GM18508 (cell line): Measurements from ENCODE around the gene GPAT2.
"Not testable (repeated sequence)": the region's sequence is repeated elsewhere in the genome, so short reads cannot be mapped to it uniquely, and the experiment has no call there.

Experiments used
- ATAC-seq: cut with Tn5 transposase; IDR thresholded peaks from one replicate; pipeline ENCODE4 v1.9.1; 2021; ENCODE audit warnings: moderate number of reproducible peaks; ENCODE audit not compliant: insufficient read depth, unreplicated experiment

The GPAT2 gene

DNA sequence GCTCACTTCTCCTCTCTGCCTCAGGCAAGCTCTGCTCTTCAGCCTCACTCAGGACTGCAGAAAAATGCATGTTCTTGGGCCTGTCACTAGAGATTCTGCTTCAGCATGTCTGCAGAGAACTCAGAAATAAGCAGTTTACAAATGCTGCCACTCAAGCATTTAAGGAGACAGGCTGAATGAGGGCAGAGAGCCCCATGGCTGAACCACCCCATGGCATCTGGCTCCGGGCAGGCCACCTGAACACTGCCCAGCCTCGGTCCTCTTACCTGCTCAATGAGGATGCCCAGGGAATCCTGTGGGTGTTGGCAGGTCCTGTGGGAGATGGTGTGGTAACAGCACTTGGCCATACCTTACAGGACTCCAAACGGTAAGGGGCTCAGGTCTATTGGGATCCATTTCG lies 31.2 kb upstream of the GPAT2 start:
- ATAC-seq: not testable (repeated sequence)

DNA sequence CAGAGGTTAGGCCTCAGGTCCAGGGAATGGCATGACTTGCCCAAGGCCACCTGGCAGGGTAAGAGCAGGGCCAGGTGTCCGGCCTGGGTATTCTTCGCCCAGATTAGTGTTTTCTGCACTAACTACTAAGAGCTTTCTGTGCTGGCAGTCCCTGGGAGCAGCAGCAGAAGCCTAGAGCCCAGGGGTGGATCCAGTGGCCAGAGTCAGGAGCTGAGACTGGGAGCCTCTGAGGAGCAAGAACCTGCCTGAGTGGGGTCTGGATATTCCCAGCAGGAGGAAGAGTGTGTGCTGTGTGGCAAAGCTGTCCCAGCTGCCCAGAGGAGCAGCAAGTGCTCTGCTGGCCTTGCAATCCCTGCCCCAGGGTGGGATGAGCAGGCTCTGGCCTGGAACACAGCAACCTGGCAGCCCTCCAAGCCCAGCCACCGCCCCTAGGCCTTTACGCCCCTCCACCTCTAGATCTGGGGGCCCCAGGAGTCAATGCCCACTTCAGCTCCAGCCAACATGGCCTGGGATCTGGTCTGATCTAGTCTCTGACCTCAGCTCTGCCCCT lies 30.7 kb upstream of the GPAT2 start:
- no peak for ATAC-seq

DNA sequence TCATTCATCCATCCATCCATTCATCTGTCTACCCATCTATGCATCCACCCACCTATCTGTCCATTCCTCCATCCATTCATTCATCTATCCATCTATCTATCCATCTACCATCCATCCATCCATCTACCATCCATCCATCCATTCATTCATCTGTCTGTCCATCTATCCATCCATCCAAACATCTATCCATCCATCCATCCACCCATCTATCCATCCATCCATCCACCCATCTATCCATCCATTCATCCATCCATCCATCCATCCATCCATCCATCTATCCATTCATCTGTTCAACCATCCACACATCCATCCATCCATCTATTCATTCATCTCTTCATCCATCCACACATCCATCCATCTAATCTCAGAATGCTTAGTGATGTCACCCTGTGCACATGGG lies 30.0 kb upstream of the GPAT2 start:
- not testable (repeated sequence) for ATAC-seq

DNA sequence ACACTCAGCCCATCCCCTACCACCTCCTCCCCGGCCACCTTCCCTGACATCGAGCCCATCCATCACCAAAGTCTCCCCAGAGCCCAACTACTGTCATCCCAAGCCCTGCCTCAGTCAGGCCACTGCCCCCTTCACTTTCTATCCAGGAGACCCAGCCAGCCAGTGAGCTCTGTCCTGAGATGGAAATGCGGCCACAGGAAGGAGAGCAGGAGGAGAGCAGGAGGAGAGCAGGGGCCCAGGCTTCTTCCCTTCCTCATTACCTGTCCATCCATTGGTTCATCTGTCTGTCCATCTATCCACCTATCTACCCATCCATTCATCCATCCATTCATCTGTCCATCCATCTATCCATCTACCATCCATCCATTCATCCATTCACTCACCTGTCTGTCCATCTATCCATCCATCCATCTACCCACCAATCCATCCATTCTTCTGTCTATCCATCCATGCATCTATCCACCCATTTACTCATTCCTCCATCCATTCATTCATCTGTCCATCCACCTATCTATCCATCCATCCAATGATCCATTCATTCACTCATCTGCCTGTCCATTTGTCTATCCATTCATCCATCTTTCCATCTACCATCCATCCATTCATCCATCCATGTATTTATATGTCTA lies 29.4 kb upstream of the GPAT2 start:
- ATAC-seq: not testable (repeated sequence)

DNA sequence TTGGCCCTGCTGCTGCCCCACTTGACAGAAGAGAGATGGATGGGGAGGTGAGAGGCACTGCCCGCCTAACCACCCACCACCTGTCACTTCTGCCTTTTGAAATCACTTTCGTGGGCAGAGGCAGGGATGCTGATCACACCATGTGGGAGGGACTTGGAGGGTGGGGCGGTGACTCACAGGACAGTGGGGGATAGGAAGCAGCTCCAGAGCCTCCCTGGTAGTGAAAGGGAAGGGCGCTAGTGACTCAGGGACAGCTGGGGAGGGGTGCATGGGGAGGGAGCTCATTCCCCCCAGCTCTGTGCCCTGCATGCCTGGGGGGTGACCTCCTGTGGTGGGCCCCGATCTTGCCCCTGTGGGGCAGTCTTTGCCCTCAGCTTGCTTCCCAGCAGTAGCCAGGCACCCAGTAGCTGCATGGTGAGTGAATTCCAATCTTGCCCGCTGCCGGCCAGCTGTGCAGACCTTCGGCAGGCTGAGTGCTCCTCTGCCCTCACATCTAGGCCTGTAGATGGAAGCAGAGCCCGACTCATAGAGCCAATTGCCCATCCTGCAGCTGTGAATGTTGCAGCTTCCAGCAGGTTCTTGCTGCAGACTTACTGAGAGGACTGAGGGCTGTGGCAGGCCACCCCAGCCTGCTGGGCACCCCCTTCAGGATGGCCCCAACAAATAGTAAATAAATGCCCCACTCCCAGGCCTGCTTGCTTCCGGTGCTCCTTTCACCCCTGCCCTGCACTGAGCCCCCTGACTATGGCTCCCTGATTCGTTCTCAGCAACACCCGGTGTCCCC lies 28.6 kb upstream of the GPAT2 start:
- not testable (repeated sequence) for ATAC-seq

DNA sequence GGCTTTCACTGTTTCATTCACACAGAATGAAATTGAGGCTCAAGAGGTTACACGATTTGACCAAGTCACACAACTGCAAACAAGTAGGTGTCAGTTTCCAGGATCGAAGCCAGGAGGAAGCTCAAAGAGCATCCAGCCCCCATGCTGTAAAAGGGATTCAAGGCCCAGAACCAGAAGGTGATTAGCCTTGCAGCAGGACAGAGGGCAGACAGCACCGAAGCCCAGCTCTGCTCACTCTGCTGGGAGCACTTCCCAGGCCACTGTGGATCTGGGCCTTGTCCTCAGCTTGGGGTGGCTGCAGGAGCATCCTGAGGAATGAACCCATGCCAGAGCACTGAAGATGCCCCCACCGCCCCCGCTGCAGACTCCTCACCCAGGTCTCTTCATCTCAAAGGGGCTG lies 27.8 kb upstream of the GPAT2 start:
- ATAC-seq: not testable (repeated sequence)

DNA sequence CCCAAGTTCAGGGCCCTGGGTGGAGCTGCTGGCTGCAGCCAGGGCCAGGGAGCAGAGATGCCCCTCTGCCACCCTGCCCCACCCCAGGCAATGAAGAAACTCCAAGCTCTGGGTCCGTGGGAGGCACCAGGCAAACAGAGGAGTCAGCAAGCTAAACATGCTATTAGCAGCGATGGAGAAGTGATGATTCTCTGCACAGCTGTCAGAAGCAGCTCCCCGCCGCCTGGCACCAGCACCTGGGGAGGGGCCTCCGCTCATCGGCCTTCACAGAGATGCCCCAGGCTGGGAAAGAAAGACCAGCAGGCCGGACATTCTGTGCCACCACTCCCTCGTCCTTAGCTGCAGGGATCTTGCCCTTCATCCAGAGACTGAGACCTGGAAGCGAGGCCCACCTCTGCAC lies 27.2 kb upstream of the GPAT2 start:
- ATAC-seq: not testable (repeated sequence)

DNA sequence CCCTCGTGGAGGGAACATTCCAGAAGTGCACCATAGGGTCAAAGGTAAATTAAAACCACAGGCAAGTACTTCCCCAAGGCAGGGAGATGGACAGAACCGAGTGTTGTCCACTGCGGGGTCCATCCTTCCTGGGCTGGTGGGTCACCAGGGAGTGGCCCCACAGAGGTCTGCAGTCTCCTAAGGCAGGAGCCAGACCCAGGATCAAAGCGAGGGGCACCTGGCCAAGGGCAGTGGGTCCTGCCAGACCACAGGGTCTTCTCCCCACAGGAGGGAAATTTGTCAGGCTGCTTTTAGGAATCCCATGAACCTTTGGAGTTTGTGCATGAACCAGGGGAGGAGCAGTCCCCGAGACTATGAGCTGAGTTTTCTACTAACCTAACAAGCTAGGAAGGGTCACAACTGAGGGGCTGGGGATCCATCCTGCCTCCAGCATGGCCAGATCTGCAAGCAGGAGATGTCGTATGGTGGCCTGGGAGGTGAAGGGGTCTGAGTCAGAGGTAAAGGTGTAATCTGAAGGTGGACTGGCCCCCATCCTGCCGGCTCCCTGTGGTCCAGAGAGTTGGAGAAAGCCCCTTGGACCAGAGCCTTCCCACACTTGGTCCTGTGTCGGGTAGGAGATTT lies 26.6 kb upstream of the GPAT2 start:
- not testable (repeated sequence) for ATAC-seq

DNA sequence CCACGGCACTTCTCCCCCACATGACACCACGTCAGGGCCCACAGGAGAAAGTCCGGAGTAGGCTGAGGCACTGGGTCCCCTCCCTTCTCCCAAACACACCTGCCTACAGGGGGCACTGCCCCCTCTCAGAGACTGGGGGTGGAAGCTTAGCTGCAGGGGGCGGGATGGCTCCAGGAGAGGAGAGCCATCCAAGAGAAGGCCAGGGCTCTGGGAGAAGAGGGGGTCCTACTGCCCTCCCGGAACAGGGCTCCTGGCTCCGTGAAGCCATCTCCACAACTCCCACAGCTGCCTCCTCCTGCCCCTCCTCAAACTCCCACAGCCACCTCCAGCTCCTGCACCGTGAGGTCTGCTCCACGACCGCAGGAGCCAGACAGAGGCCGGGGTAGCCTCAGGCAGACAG lies 25.6 kb upstream of the GPAT2 start:
- ATAC-seq: not testable (repeated sequence)

DNA sequence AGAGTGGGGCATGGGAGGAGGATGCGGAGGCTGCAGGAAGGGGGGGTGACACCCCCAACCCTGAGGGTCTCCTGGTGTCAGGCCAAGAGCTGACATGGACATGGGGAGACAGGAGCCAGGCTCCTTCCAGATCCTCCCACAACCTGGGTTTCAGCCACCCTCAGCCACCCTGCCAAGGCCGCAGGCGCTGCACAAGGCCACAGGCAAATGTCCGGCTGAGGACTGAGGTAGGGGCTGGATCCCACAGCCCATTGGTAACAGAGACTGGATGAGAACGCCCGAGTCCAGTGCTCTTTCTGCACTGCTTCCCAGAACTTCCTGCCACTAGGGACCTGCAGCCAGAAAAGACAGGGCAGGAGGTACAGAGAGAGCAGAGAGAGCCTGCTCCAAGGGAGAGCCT lies 24.7 kb upstream of the GPAT2 start:
- ATAC-seq: not testable (repeated sequence)

DNA sequence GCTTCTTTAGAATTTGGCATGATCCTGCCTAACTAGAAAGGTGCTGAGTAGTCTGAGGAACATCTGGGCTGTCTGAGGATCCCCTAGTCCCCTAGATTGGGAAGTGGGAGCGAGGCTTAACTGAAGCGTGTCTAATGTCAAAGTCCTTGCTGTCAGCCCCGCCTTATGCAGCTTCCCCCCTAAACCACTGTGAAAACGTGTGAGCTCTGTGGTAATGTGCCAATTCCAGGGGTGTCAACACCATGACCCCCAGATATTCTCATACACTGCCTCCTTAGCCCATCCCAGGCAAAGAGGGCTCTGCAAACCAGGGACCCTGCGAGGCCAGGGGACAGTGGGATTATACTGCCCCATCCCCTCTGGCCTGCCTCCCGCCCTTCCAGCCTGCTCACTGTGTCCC lies 21.1 kb upstream of the GPAT2 start:
- not testable (repeated sequence) for ATAC-seq

DNA sequence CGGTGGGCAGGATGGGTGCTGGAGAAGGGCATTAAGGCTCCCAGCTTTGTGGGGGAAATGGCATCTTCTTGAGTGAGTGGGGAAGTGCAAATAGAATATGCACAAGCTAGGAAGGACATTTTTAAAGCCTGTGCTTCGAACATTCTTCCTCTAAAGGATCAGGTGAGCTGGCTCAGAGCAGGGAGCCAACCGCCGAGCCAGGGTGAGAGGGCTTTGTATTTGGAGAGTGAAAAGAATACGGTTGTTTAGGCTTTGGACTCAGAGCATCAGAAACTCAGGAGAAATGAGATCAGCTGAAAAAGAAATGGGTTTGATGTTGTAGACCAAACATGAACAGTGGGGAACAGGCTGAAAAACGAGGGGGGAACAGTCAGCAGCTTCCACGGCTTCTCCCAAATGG lies 19.8 kb upstream of the GPAT2 start:
- ATAC-seq: not testable (repeated sequence)

DNA sequence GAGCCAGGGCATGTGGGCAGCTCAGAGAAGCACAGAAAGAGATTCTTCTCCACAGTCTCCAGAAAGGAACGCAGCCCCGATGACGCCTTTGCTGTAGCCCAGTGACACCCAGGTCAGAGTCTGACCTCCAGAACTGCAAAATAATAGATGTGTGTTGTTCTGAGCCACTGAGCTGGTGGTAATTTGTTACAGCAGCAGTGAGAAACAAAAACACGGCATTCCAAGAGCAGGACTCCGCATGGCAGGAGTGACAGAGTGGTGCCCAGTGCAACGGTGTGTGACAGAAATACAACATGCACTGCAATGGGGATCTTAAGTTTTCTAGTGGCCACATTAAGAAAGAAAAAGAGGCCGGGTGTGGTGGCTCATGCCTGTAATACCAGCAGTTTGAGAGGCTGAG lies 18.7 kb upstream of the GPAT2 start:
- ATAC-seq: not testable (repeated sequence)

DNA sequence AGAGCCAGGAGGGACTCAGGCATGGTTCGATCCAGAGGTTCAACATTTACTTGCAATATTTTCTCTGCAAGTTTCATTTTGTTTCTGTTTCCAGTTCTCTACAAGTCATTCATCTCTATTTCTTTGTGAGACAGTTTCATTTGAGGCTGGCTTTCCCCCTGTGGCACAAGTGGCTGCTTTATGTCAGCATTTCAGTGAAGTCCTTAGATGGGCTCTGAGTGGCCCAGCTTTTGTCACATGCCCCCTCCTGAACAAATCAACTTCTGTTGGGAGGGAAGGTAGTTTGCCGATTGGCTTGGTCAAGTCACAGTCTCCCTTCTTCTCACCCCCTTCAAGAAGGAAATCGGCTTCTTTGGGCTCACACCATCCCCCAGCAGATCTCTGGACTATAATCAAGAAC lies 17.9 kb upstream of the GPAT2 start:
- ATAC-seq: not testable (repeated sequence)

DNA sequence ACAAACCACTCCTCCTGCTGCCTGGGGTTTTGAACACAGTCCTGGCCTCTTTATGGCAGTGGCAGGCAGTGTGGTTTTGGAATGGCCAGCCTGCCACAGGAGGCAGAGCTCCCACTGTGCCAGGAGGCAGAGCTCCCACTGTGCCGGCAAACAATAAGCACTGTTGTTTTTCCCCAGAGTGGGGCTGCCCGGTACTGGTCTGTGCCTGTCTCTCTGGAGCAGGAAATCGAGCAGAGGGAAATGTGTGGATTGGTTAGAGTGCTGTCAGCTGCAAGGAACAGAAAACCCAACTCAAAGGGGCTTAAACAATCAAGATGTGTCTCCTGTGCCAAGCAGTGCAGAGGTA lies 15.2 kb upstream of the GPAT2 start:
- ATAC-seq: not testable (repeated sequence)

DNA sequence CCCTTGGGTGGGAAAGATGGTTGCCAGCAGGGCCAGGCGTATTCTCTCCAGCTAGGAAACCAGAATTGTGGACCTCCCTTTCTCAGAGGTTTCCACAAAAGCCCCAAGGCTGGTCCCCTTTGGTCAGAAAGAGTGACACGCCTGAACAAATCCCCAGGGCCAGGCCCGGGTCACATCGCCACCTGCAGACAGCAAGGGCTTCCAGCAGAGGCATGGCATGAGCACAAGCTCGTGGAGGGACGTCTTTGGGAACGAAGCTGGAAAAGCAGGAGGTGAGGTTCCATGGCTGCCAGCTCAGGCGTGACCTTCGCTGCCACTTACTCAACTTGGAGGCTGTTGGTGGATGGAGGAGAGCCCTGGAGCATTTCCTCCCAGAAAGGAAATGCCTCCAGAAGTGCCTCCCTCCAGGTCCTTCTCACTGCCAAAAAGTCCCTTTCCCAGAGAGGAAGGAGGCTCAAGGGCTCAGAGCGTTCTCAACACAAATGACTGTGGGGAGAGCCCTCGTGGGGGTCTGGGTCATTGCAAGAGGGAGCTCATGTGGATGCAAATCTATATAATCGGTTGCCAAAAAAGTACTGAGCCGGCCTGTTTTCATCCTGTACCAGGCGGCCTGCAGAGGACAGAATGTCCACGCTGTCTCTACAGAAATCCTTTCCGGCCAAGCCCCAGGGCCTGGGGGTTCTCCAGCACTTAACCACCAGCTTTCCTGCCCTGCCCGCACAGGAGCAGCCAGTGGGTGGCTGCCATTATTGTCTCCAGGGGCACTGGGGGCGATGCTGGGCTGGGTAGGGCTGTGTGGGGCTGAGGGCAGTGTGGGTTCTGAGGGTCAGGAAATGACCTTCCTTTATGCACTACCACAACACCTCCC lies 14.6 kb upstream of the GPAT2 start:
- not testable (repeated sequence) for ATAC-seq

DNA sequence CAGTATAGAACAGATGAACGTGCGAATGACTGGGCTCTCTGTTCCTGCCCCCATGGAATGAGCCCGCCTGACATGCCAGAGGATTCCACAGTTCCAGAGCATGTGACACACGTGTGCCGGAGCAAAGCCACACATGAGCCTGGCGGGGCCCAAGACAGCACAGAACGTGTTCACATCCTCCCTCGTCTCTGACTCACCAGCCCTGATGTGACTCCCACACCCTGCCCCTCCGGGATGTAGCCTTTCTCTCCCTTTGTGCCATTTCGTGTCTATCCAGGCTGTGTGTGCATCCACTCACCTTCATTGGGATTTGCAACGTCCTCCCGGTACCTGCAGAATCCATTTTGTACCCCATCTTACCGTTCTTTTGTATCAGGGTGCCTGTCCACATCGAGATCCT lies 838 bp upstream of the GPAT2 start:
- not testable (repeated sequence) for ATAC-seq

DNA sequence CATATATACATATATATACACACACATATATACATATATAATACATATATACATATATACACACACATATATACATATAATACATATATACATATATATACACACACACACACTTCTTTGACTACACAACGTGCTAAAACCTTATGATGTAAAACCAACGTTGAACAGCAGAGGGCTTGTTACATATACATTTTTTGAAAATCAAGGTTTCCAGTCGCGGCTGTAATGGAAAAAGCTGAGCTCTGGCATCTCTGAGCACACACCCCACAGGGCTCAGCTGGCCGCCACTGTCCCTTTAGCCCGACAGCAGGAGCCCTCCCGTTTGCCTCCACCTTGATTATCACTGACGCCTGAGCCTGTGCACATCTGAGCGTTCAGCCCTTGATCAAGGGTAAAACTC lies 719 bp downstream of the GPAT2 start:
- not testable (repeated sequence) for ATAC-seq

DNA sequence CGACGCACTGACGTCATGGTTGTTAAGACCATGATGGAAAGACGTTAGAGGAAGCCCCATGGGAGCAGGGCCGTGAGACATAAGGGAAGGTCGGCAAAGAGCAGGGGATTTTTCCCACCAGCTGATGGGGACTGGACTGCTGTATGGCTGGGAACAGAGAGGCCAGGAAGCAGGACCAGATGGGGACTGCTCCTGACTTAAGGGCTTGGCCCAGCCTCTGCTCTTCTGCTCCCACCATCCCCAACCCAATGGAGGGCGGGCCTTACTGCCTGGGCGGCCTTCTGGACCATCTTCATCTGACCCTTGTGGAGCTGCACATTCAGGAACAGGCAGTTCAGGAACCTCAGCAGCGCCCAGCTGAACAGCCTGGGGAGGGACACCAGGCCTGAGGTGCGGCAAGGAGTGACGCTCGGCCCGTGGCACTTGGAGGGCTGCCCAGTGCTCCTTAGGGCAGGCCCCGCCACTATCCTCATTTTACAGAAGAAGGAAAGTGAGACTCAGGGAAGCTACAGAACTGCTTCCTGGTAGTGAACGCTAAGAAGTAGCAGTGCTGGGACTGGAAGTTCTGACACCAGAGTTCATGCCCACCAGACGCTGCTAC lies 6.9 kb downstream of the GPAT2 start:
- ATAC-seq: not testable (repeated sequence)

DNA sequence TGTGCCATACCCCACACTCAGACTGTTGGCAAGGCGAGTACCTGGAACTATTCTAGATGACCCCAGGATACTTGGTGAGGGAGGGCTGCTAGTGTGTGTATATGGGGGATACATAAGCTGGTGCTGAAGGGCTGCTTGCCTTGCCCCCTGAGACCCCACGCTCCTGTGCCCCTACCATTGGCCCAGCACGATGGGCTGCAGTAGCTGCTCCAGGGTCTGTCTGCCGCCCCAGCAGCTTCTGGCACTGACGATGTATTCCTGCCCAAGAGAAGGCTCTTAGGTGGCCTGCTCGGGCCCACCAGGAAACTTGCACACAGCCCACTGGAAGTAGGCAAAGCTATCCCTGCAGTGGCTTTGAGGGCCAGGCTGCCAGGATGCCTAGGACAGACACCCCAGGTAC lies 9.0 kb downstream of the GPAT2 start:
- not testable (repeated sequence) for ATAC-seq
